ENCODE data around the gene PCGF2.
A peak's percentile ranks its signal among the peaks of the same experiment; 100 is the strongest.

The PCGF2 gene

DNA sequence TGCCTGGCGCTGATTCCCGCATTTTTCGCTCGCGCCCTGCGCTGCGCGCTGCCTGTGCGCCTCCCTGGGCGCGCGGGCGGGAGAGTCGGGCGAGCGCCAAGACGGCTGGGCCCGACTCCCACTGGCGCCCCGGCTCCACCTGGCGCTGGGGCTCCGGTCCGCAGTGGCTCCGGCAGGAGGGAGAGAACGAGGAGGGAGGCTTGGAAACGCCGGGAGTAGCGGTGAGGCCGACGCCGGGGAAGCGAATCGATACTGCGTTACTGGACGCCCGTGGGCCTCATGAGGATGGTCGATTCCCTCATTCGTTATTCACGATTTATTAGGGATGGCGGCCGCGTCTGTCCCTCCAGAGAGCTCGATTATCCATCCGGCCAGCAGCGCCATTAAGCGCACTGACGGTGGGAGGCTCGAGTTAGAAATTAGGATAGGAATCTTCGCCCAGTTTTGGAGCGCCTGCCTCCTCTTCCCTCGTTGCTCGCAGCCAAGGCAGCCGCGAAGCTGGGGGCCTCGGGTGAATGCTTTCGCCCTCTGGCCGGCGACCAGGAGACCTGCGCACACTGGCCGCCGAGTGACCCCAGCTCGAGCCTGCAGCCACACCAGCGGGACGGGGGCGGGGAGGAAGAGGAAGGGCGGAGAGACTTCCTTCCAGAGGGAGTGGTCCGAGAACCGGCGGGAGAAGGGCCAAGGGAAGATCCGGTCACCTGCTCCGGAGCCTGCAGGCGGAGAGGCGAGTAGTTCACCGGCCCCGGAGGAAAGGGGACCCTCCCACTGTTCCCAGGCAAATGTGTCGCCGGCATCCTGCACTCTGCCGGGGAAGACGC is 1.3 kb upstream of the PCGF2 start:
- no peak for TF ChIP-seq JUND (IDR thresholded peaks at IDR 0.05; ENCODE audit: low read depth)
- in situ Hi-C loops (cut with HindIII; ENCODE audit: low pct_unique_long_range_greater_than_20kb, low sequenced_read_pairs): no loop called here
- peak; percentile 67 to 97 for DNase-seq (ENCODE audit: low read depth in 1 of 2, low spot score in 1 of 2)

DNA sequence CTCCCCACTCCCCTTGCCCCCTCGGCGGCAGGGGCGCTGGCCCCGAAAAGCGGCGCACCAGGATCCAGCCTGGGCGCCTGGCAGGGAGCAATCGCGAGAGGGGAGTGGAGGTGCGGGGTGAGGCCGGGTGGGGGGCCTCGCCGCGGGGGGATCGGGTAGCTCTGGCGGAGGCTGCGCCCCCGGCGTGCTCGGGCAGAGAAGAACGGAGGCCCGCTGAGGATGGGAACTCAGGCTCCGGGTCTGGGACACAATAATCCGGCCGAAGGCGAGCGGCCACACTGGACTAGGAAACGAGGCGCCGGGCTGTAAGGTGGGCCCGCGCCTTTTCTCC is 721 bp upstream of the PCGF2 start:
- no peak for DNase-seq (ENCODE audit: low read depth in 1 of 2, low spot score in 1 of 2)
- in situ Hi-C loops (cut with HindIII; ENCODE audit: low pct_unique_long_range_greater_than_20kb, low sequenced_read_pairs): no loop called here
- TF ChIP-seq JUND (IDR thresholded peaks at IDR 0.05; ENCODE audit: low read depth): no peak

DNA sequence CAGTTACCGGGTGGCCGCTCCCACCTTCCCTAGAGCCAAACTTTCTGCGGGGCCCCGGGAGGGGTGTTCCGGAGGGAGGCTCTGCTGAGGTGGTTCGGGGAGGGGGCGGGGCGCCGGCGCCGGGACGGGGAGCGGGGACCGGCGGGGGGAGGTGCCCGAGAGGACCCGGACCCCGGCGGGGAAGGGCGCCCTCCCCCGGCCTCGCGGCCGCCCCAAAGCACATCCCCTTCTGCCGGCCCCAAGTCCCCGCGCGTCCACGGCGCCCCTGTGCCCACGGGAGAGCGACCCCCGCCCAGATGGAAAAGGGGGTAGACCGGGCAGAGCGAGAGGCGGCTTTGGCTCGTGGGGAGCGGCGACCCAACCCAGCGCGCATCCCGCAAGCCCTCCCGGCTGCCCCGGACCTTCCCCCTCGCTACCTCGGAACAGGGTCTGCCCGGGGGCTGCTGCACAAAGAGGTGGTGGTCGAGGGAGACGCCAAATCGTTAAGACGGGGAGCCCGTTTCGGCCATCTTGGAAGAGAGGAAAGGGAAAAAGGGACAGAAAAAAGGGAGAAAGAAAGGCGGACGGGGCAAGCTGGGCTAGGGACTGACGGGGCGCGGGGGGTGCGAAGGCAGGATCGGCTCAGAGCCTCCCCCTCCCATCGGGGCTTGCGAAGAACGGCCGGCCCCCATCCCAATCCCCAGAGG is 530 bp downstream of the PCGF2 start:
- no peak for TF ChIP-seq JUND (IDR thresholded peaks at IDR 0.05; ENCODE audit: low read depth)
- in situ Hi-C loops (cut with HindIII; ENCODE audit: low pct_unique_long_range_greater_than_20kb, low sequenced_read_pairs): no loop called here
- no peak for DNase-seq (ENCODE audit: low read depth in 1 of 2, low spot score in 1 of 2)

DNA sequence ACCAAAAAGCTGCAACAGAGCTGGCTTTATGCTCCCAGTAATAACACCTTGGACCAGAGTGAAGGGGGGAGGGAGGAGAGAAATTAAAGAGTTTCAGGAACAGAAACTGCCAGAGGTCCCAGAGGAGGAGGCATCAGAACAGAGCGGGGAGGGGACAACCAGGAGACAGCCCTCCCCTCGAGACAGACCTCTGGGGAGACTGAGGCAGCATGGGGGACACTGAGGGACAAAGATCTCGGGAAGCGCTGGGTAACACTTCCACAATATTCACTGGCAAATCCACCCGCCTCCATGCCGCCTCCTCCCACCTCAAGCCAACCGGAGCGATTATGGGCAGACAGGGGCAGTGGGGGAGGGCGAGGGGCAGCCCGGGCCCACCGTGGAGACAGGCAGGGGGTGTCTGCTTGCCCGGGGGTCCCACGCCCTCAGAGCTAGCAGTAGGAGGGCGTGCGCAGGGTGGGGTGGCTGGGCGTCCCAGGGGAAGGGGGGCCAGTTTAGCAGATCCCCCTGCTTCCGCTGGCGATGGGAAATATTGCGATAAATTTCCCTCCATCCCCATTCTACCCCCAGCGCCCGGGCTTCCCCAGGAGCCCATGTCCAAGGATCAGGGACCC is 1.2 kb downstream of the PCGF2 start:
- no peak for TF ChIP-seq JUND (IDR thresholded peaks at IDR 0.05; ENCODE audit: low read depth)

DNA sequence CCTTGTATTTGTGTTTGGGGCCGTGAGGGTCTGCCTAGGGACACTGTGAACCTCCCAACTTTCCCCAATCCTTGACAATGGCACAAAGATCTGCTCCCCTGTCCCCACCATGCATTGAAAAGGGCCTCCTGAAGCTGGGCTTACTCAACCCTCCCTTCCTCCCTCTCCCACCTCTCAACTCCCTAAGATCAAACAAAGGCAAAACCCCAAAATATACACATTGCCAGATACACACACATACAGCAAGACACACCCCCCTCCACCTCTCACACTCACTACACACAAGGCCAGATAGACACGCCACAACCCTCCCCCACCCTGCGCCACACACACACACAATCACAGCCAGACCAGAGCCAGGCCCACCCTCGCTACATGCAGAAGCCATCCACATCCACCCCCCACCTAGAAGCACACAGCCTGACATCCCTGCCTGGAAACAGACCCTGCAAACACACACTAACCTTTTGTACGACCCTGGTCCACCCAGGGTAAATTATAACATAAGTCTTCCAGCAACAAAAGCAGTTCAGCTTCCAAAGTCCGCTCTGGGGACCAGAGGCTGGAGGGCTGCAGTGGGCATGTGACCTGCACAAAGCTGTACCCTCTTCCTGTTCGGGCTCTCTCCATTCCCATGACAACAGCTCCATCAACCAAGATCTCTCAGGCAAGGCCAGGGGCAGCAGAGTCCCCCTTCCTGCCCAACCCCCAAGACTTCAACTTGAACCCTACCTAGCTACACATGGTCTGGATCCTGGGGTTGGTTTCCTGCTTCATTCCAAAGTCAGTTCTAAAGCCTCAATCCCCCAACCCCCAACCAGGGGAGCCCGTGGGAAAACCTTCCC is 1.9 kb downstream of the PCGF2 start:
- no peak for TF ChIP-seq JUND (IDR thresholded peaks at IDR 0.05; ENCODE audit: low read depth)
- no peak for DNase-seq (ENCODE audit: low read depth in 1 of 2, low spot score in 1 of 2)
- in situ Hi-C loops (cut with HindIII; ENCODE audit: low pct_unique_long_range_greater_than_20kb, low sequenced_read_pairs): no loop called here

More for the DNA sequence above, 1.2 kb downstream of the PCGF2 start:
- in situ Hi-C loops (cut with HindIII; ENCODE audit: low pct_unique_long_range_greater_than_20kb, low sequenced_read_pairs): no loop called here
- no peak for DNase-seq (ENCODE audit: low read depth in 1 of 2, low spot score in 1 of 2)

DNA sequence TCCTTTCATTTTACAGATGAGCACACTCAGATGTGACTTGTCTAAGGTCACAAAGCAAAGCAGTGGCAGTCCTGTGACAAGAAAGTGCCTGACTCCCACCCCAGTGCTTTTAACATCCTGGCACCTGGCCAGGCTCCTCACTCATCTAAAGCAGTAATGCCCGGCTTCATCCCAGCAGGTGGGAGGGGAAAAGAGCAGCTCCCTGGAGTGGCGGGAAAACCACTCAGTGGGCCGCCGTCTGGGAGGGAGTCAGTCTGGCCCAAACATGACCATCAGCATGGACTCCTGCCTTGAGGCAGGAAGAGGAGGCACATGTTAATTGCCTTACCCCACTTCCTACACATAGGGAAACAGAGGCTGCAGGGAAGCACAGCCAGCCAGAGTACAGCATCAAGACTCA is 2.6 kb downstream of the PCGF2 start:
- TF ChIP-seq JUND (IDR thresholded peaks at IDR 0.05; ENCODE audit: low read depth): no peak
- no peak for DNase-seq (ENCODE audit: low read depth in 1 of 2, low spot score in 1 of 2)
- in situ Hi-C loops (cut with HindIII; ENCODE audit: low pct_unique_long_range_greater_than_20kb, low sequenced_read_pairs): no loop called here

DNA sequence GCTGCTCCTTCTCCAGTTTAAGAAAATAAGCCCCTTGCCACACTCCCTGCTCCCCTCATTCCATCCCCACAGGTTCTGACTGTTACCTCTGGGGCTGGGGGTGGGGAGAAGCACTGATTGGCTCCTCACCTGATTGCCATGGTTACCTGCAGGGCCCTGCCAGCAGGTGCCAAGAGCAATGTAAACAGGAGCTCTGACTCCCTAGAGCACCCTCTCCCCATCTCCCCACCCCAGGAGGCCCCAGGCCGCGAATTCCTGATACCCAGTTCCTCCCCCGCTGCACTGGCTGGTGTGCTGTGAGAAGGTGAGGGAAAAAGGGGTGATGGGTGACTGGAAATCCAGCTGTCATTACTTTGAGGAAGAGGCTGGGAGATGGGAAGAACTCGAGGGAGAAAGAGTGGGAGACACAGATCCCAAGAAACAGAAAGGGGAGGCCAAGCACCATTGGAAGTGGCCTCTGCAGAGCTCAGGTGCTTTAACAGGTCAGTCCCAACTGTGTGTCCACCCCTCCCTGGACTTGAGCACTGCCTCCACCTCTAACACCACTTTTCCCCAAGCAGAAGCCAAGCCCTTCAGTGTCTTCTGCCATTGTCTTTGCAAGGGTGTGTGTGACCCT is 4.5 kb downstream of the PCGF2 start:
- TF ChIP-seq JUND (IDR thresholded peaks at IDR 0.05; ENCODE audit: low read depth): no peak
- peak; percentile 65 to 79 for DNase-seq (ENCODE audit: low read depth in 1 of 2, low spot score in 1 of 2)
- in situ Hi-C loops (cut with HindIII; ENCODE audit: low pct_unique_long_range_greater_than_20kb, low sequenced_read_pairs): no loop called here

DNA sequence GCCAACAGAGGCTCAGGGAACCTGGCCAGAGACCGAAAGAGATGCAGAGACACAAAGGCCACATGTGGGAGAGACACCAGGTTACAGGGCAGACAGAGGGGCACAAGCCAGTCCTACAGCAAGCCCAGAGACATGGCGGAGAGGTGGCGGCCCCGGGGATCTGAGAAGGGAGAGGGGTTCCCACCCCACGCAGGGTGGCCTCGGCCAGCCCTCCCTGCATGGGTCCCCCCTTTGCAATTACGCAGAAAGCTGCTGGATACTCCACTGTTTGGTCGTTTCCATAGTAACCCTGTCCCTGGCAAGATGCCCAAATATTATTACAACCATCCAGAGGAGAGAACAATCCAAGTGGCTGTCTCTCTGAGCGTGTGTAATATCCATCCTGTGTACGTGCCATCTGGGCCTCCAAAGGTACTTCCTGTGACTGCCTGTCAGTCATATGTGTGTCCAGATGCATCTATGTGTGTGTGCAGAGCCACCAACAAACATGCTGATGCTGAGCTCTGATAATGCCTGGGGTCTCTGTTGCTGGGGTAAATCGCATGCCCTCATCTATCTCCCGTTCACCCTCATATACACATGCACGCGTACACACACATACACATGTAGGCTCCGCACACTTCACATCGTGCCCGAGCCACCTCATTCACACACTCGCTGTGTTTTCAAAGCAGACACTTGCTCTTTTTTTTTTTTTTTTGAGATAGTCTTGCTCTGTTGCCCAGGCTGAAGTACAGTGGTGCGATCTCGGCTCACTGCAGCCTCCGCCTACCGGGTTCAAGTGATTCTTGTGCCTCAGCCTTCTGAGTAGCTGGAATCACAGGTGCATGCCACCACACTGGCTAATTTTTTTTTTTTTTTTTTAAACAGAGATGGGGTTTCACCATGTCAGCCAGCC is 5.5 kb downstream of the PCGF2 start:
- in situ Hi-C loops (cut with HindIII; ENCODE audit: low pct_unique_long_range_greater_than_20kb, low sequenced_read_pairs): no loop called here
- TF ChIP-seq JUND (IDR thresholded peaks at IDR 0.05; ENCODE audit: low read depth): no peak
- peak in 1 of 2 experiments; percentile 48 for DNase-seq (ENCODE audit: low read depth in 1 of 2, low spot score in 1 of 2)

DNA sequence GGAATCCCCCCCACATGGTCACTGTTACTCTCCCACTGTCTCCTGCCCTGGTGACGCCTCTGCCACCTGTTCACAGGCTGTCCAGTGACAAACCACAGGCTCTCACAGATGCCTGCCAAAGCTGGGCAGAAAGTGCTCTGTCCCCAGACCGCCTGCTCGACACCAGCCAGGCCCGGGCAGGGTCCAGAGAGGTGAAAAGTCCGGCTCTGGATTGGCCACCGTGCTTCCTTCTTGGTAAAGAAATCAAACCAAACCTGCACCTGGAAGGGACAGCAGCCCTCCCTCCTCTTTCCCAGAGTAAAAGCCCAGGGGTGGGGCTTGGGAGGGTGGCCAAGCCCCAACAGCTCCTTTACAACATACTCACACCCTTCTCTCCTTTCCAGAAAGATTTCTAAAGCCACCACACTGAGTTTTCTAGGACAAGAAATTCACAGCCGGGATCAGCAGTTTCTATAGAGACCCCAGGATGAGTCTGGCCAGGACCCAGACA is 6.2 kb downstream of the PCGF2 start:
- peak in 1 of 2 experiments; percentile 58 for DNase-seq (ENCODE audit: low read depth in 1 of 2, low spot score in 1 of 2)
- in situ Hi-C loops (cut with HindIII; ENCODE audit: low pct_unique_long_range_greater_than_20kb, low sequenced_read_pairs): no loop called here
- TF ChIP-seq JUND (IDR thresholded peaks at IDR 0.05; ENCODE audit: low read depth): no peak

DNA sequence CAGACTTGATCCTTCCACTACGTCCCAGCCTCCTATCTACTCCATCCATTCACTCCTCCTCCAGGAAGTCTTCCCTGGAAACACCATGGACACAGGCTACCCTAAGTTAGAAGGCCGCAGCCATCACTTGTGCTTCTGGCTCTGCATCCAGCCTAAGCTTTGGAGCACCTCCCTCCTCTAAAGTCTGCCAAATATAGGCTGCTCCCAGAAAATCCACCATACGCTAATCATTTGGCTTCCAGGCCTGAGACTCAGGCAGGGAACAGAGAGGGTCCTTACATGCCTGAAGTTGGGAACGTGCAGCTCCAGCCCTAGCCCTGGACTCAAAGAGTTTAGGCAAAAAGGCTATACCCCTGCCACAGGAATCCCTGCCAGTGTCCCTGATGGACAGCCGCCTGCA is 6.7 kb downstream of the PCGF2 start:
- in situ Hi-C loops (cut with HindIII; ENCODE audit: low pct_unique_long_range_greater_than_20kb, low sequenced_read_pairs): no loop called here
- TF ChIP-seq JUND (IDR thresholded peaks at IDR 0.05; ENCODE audit: low read depth): no peak

DNA sequence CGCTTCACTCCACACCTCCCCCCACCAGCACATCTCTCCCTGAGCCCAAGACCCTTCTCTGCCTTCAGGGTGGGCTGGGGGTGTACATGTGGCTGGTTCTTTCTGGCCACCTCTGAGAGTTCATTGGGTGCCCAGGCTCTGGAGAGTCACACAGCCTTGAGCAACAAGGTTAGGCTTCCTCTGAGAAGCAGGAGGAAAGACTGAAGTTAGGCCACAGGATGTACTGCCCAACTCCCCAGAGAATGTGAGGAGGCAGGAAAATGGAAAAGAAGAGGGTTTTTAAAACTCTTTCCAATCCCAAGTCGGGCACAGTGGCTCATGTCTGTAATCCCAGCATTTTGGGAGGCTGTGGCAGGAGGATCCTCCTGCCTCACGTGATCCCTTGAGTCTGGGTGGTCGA is 7.3 kb downstream of the PCGF2 start:
- in situ Hi-C loops (cut with HindIII; ENCODE audit: low pct_unique_long_range_greater_than_20kb, low sequenced_read_pairs): no loop called here
- no peak for DNase-seq (ENCODE audit: low read depth in 1 of 2, low spot score in 1 of 2)
- no peak for TF ChIP-seq JUND (IDR thresholded peaks at IDR 0.05; ENCODE audit: low read depth)

More for the DNA sequence above, 6.7 kb downstream of the PCGF2 start:
- DNase-seq (ENCODE audit: low read depth in 1 of 2, low spot score in 1 of 2): no peak
